ENCODE results near the gene ACOX1. TPM values are rescaled to one million over a fixed set of nuclear protein-coding genes. Genes with fewer than 3 reads are reported as not detected.

Gene ACOX1
- total and polyA plus RNA-seq, 2 of the 13 experiments (the other 11 are each of a cell fraction or from before 2014, with no cell fraction given): 86.4 to 120 TPM

DNA sequence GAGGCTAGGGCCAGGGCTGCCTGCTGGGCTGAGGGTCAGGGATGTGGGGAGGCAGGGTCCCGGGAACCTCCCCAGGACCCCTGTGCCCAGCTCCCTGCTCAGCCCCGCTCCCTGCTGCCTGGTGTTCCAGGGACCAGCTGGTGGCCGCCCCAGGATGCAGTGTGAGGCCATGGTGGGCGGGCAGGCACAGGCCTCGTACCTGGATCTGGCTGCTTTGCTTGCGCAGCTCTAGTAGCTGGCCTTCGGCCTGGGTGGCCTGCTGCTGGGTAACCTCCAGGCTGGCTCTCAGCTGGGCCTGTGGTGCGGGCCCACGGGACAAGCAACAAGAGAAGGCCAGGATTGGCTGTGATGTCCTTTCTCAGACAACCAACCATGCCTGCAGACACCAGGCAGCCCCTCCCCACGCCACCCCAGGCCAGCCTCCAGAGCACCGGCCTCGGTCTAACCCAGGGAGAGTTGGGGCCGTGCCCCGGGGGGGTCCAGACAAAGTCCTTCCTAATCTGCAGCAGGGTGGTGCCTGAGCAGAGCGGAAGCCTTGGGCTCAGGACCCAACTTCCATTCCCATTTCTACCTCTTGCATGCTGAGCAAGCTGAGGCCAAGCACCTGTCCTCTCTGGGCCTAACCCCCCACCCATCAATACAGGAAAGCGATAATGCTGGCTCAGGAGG lies 86.3 kb downstream of the ACOX1 start (continued):
- TF ChIP-seq, protein P1, sequence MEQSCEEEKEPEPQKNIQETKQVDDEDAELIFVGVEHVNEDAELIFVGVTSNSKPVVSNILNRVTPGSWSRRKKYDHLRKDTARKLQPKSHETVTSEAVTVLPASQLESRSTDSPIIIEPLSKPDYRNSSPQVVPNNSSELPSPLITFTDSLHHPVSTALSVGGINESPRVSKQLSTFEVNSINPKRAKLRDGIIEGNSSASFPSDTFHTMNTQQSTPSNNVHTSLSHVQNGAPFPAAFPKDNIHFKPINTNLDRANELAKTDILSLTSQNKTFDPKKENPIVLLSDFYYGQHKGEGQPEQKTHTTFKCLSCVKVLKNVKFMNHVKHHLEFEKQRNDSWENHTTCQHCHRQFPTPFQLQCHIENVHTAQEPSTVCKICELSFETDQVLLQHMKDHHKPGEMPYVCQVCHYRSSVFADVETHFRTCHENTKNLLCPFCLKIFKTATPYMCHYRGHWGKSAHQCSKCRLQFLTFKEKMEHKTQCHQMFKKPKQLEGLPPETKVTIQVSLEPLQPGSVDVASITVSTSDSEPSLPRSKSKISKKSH (CRISPR knock-in tag; IDR thresholded peaks at IDR 0.05; ENCODE audit: borderline replicate concordance): 0 out of 2 replicates have a peak, but pooled peaks have one; percentile 9
- TF ChIP-seq ZNF124 (CRISPR knock-in tag; IDR thresholded peaks at IDR 0.05): no peak
- TF ChIP-seq BHLHE40 (IDR thresholded peaks at IDR 0.05; ENCODE audit: low read length): no peak
- no peak for TF ChIP-seq HMGA1 (CRISPR knock-in tag; conservative IDR thresholded peaks at IDR 0.05)
- TF ChIP-seq NONO (IDR thresholded peaks at IDR 0.05): no peak
- TF ChIP-seq NONO (CRISPR knock-in tag; conservative IDR thresholded peaks at IDR 0.05): peak; percentile 54; the same call in 1 of the 2 replicates
- TF ChIP-seq ATRX (CRISPR knock-in tag; IDR thresholded peaks at IDR 0.05; ENCODE audit: borderline replicate concordance): 0 out of 2 replicates have a peak, but pooled peaks have one; percentile 33
- TF ChIP-seq HMG20A (CRISPR knock-in tag; IDR thresholded peaks at IDR 0.05; ENCODE audit: borderline replicate concordance): no peak
- peak; percentile 96; the same call in 1 of the 2 replicates for TF ChIP-seq SMAD1 (CRISPR knock-in tag; IDR thresholded peaks at IDR 0.05; ENCODE audit: borderline replicate concordance, low read depth)
- no peak for TF ChIP-seq JUN (CRISPR knock-in tag; IDR thresholded peaks at IDR 0.05)
- TF ChIP-seq, protein P2, sequence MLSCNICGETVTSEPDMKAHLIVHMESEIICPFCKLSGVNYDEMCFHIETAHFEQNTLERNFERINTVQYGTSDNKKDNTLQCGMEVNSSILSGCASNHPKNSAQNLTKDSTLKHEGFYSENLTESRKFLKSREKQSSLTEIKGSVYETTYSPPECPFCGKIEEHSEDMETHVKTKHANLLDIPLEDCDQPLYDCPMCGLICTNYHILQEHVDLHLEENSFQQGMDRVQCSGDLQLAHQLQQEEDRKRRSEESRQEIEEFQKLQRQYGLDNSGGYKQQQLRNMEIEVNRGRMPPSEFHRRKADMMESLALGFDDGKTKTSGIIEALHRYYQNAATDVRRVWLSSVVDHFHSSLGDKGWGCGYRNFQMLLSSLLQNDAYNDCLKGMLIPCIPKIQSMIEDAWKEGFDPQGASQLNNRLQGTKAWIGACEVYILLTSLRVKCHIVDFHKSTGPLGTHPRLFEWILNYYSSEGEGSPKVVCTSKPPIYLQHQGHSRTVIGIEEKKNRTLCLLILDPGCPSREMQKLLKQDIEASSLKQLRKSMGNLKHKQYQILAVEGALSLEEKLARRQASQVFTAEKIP (CRISPR knock-in tag; IDR thresholded peaks at IDR 0.05; ENCODE audit: borderline replicate concordance): no peak
- TF ChIP-seq, protein P3, sequence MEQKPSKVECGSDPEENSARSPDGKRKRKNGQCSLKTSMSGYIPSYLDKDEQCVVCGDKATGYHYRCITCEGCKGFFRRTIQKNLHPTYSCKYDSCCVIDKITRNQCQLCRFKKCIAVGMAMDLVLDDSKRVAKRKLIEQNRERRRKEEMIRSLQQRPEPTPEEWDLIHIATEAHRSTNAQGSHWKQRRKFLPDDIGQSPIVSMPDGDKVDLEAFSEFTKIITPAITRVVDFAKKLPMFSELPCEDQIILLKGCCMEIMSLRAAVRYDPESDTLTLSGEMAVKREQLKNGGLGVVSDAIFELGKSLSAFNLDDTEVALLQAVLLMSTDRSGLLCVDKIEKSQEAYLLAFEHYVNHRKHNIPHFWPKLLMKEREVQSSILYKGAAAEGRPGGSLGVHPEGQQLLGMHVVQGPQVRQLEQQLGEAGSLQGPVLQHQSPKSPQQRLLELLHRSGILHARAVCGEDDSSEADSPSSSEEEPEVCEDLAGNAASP (CRISPR knock-in tag; IDR thresholded peaks at IDR 0.05; ENCODE audit: borderline replicate concordance): no peak
- TF ChIP-seq GATA4 (IDR thresholded peaks at IDR 0.05; ENCODE audit: borderline replicate concordance, low read depth): peak; percentile 50; the same call in 1 of the 2 replicates
- TF ChIP-seq, protein P4, sequence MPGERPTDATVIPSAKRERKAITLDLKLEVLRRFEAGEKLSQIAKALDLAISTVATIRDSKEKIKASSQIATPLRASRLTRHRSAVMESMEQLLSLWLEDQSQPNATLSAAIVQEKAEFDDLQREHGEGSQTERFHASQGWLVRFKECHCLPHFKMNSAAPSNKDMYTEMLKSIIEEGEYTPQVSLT (CRISPR knock-in tag; IDR thresholded peaks at IDR 0.05; ENCODE audit: borderline replicate concordance, low read depth): no peak
- TF ChIP-seq, protein P5, sequence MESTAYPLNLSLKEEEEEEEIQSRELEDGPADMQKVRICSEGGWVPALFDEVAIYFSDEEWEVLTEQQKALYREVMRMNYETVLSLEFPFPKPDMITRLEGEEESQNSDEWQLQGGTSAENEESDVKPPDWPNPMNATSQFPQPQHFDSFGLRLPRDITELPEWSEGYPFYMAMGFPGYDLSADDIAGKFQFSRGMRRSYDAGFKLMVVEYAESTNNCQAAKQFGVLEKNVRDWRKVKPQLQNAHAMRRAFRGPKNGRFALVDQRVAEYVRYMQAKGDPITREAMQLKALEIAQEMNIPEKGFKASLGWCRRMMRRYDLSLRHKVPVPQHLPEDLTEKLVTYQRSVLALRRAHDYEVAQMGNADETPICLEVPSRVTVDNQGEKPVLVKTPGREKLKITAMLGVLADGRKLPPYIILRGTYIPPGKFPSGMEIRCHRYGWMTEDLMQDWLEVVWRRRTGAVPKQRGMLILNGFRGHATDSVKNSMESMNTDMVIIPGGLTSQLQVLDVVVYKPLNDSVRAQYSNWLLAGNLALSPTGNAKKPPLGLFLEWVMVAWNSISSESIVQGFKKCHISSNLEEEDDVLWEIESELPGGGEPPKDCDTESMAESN (CRISPR knock-in tag; conservative IDR thresholded peaks at IDR 0.05): no peak
- 0 out of 2 replicates have a peak, but pooled peaks have one; percentile 11 for TF ChIP-seq HDAC1 (CRISPR knock-in tag; IDR thresholded peaks at IDR 0.05)
- no peak for TF ChIP-seq RFX3 (CRISPR knock-in tag; IDR thresholded peaks at IDR 0.05)
- peak; percentile 68 for TF ChIP-seq KMT2A (CRISPR knock-in tag; IDR thresholded peaks at IDR 0.05)
- no peak for TF ChIP-seq SRF (IDR thresholded peaks at IDR 0.05; ENCODE audit: low read depth, low read length)
- TF ChIP-seq PITX1 (CRISPR knock-in tag; IDR thresholded peaks at IDR 0.05): peak; percentile 37
- TF ChIP-seq ZNF331 (CRISPR knock-in tag; IDR thresholded peaks at IDR 0.05): peak; percentile 56; the same call in 1 of the 2 replicates
- peak; percentile 57 for TF ChIP-seq YY1 (IDR thresholded peaks at IDR 0.05; ENCODE audit: insufficient read depth, insufficient replicate concordance, low read depth, low read length)
- TF ChIP-seq ELF3 (CRISPR knock-in tag; IDR thresholded peaks at IDR 0.05): no peak
- TF ChIP-seq NR2F6 (IDR thresholded peaks at IDR 0.05): no peak
- TF ChIP-seq NR2F6 (CRISPR knock-in tag; IDR thresholded peaks at IDR 0.05): peak; percentile 60; the same call in 1 of the 2 replicates
